Endodermal cell (in vitro differentiated cells): Measurements from ENCODE around the gene MESP1. TPM values are rescaled to one million over a fixed set of nuclear protein-coding genes. Genes with fewer than 3 reads are reported as not detected.

Source experiments
- DNase-seq: peaks from one replicate; pipeline ENCODE4 v3.0.0-alpha.2; 2017
- H3K27ac ChIP-seq: 2 replicates; pipeline ENCODE4 v1.5.1; 2013; ENCODE audit warnings: mild to moderate bottlenecking, low read depth, low read length, moderate library complexity
- H3K27me3 ChIP-seq: 2 replicates; pipeline ENCODE4 v1.6.1; 2013; ENCODE audit warnings: mild to moderate bottlenecking, low read length, moderate library complexity; ENCODE audit not compliant: insufficient read depth, control insufficient read depth, poor library complexity, severe bottlenecking
- H3K36me3 ChIP-seq: 2 replicates; pipeline ENCODE4 v1.7.0; 2013; ENCODE audit warnings: mild to moderate bottlenecking, low read length, moderate library complexity; ENCODE audit not compliant: control insufficient read depth, insufficient read depth
- H3K4me1 ChIP-seq: one replicate; pipeline ENCODE4 v1.7.0; 2013; ENCODE audit warnings: low read length; ENCODE audit not compliant: control insufficient read depth, insufficient read depth
- H3K4me3 ChIP-seq: 2 replicates; pipeline ENCODE4 v1.5.1; 2013; ENCODE audit warnings: mild to moderate bottlenecking, low read length, moderate library complexity
- H3K9ac ChIP-seq: 2 replicates; pipeline ENCODE4 v1.6.1; 2013; ENCODE audit warnings: mild to moderate bottlenecking, low read length, moderate library complexity; ENCODE audit not compliant: poor library complexity, severe bottlenecking; ENCODE audit errors: extremely low read depth
- H3K9me3 ChIP-seq: 2 replicates; pipeline ENCODE4 v1.6.1; 2013; ENCODE audit warnings: mild to moderate bottlenecking, low read length, moderate library complexity; ENCODE audit not compliant: control insufficient read depth
- H3K27ac Mint-ChIP-seq: 2 replicates; pipeline ENCODE4 v1.8.0; 2020; ENCODE audit warnings: mixed read lengths
- H3K27me3 Mint-ChIP-seq: 2 replicates; pipeline ENCODE4 v1.8.0; 2021; ENCODE audit warnings: mild to moderate bottlenecking, mixed read lengths; ENCODE audit not compliant: insufficient read depth
- H3K36me3 Mint-ChIP-seq: 2 replicates; pipeline ENCODE4 v1.8.0; 2020; ENCODE audit warnings: low read depth, mixed read lengths
- H3K4me1 Mint-ChIP-seq: 2 replicates; pipeline ENCODE4 v1.8.0; 2020; ENCODE audit warnings: mixed read lengths
- H3K4me3 Mint-ChIP-seq: 2 replicates; pipeline ENCODE4 v1.8.0; 2020; ENCODE audit warnings: mild to moderate bottlenecking, moderate library complexity, mixed read lengths
- H3K9me3 Mint-ChIP-seq: 2 replicates; pipeline ENCODE4 v1.8.0; 2020; ENCODE audit warnings: mild to moderate bottlenecking, mixed read lengths
- CTCF ChIP-seq: fragments of 200-600 bp; sonication (generic); conservative IDR thresholded peaks from 2 replicates; pipeline ENCODE4 v1.5.0; 2021; ENCODE audit warnings: antibody characterized with exemption, mild to moderate bottlenecking
- WGBS, 2 experiments: methylation state at CpG; one replicate each; pipeline versions ENCODE4 v1.1.5 to v1.1.7; 2013; ENCODE audit warnings: missing lambda C conversion rate in 2 of 2, mixed read lengths in 1 of 2; ENCODE audit not compliant: insufficient coverage in 1 of 2, insufficient read length in 1 of 2; 5-methylcytosine and 5-hydroxymethylcytosine counted together
- total RNA-seq, 2 donors: library from RNA; stranded (reverse); fragmentation: NEBNext Ultra II Directional in 1 of 2; extraction: Animal tissue kit (Norgen Biotek cat#: 25700) in 1 of 2; gene quantifications; 2 replicates in 1 of 2; 3 replicates in 1 of 2; pipeline ENCODE4 v1.2.1, GENCODE V29; 2021

The MESP1 gene
- total RNA-seq, 2 donors from 2014 or later = 0.22 TPM; not detected in 1

GRCh38 chr15:89772932-89773583 is 22.0 kb upstream of the MESP1 start:
- Mint-ChIP-seq H3K27me3 (peaks cover 47% of the 10 kb centered on the region), H3K27ac (no peak overlapping the region), H3K4me3 (no peak overlapping the region), H3K36me3 (no peaks in the 10 kb centered on the region), H3K9me3 (no peaks in the 10 kb centered on the region), H3K4me1 (no peaks in the 10 kb centered on the region)
- Histone ChIP-seq H3K4me1 (no peaks in the 10 kb centered on the region), H3K27ac (no peak overlapping the region), H3K36me3 (no peaks in the 10 kb centered on the region), H3K9ac (no peak overlapping the region), H3K4me3 (no peak overlapping the region), H3K27me3 (peaks cover 22% of the 10 kb centered on the region), H3K9me3 (no peaks in the 10 kb centered on the region)
- TF ChIP-seq CTCF = peak; percentile 65
- DNase-seq = no peak
- WGBS, 2 experiments = 89 to 100% methylated on average over 1 to 2 of the region's 3 CpGs

- no peak overlapping the region for H3K4me3 ChIP-seq
- no peaks in the 10 kb centered on the region for H3K4me1 Mint-ChIP-seq
- H3K27ac Mint-ChIP-seq = no peak overlapping the region
- H3K27me3 Mint-ChIP-seq = peaks cover 32% of the 10 kb centered on the region
- no peaks in the 10 kb centered on the region for H3K27me3 ChIP-seq
- H3K9ac ChIP-seq = no peak overlapping the region
- H3K9me3 ChIP-seq = no peaks in the 10 kb centered on the region
- no peaks in the 10 kb centered on the region for H3K4me1 ChIP-seq
- H3K36me3 Mint-ChIP-seq = no peaks in the 10 kb centered on the region
- 81 to 100% methylated on average over 1 to 3 of the region's 3 CpGs for WGBS, 2 experiments
- no peak for DNase-seq
- no peak overlapping the region for H3K27ac ChIP-seq
- no peak for TF ChIP-seq CTCF
- no peak overlapping the region for H3K4me3 Mint-ChIP-seq
- no peaks in the 10 kb centered on the region for H3K9me3 Mint-ChIP-seq
- no peaks in the 10 kb centered on the region for H3K36me3 ChIP-seq
Measured at GRCh38 chr15:89770041-89770440, 19.0 kb upstream of the MESP1 start.

GRCh38 chr15:89769366-89769765 is 18.3 kb upstream of the MESP1 start:
- no peaks in the 10 kb centered on the region for H3K4me1 ChIP-seq
- peaks cover 27% of the 10 kb centered on the region for H3K27me3 Mint-ChIP-seq

More at GRCh38 chr15:89769366-89769765, 18.3 kb upstream of the MESP1 start:
- Mint-ChIP-seq H3K9me3 (no peaks in the 10 kb centered on the region), H3K4me1 (no peaks in the 10 kb centered on the region), H3K27ac (no peak overlapping the region), H3K4me3 (no peak overlapping the region), H3K36me3 (no peaks in the 10 kb centered on the region)
- Histone ChIP-seq H3K9me3 (no peaks in the 10 kb centered on the region), H3K4me3 (no peak overlapping the region), H3K27me3 (no peaks in the 10 kb centered on the region), H3K9ac (no peak overlapping the region), H3K36me3 (no peaks in the 10 kb centered on the region), H3K27ac (no peak overlapping the region)
- TF ChIP-seq CTCF = no peak
- WGBS, 2 experiments = 100% methylated on average over 2 of the region's 3 CpGs
- DNase-seq = no peak
